SH-SY5Y (cell line): Measurements from ENCODE around the gene APOL2.

Experiments used
- GATA2 ChIP-seq: IDR thresholded peaks from 2 replicates; pipeline ENCODE4 v1.6.1; 2011; ENCODE audit warnings: mild to moderate bottlenecking, low read depth, low read length
- GATA3 ChIP-seq: IDR thresholded peaks from 2 replicates; pipeline ENCODE4 v1.6.1; 2011; ENCODE audit warnings: low read depth, mild to moderate bottlenecking, low read length, moderate library complexity

DNA sequence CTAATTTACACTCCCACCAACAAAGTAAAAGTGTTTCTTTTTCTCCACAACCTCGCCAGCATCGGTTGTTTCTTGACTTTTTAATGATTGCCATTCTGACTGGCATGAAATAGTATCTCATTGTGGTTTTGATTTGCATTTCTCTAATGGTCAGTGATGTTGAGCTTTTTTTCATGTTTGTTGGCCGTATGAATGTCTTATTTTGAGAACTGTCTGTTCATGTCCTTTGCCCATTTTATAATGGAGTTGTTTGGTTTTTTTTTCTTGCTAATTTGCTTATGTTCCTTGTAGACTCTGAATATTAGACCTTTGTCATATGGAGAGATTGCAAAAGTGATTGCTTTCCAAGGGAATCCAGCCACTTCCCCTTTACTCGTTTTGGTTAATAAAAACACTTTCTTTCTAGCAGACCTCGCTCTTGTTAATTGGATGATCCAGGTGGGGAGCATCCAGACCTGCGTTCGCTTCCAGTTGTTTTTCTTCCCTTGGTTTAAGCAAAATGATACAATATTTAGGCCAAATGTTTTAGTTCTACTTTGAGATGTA, 20.6 kb downstream of the APOL2 start:
- TF ChIP-seq GATA2 (no peak), GATA3 (no peak)
